GM13977 (cell line): ENCODE measurements around the gene CREB5.

ENCODE experiments used
- DNase-seq: peaks from one replicate; pipeline ENCODE4 v3.0.0; 2012; ENCODE audit warnings: low spot score
- in situ Hi-C: fragments of 300-500 bp; cut with MboI; formaldehyde crosslinking; loops from one replicate; pipeline ENCODE4 v1.12.0; 2022; ENCODE audit warnings: low sequenced_read_pairs, low pct_unique_long_range_greater_than_20kb, mixed read lengths, inconsistent platforms; ENCODE audit not compliant: unreplicated experiment
- TF ChIP-seq, protein P1 (sequence below): IDR thresholded peaks from 2 replicates; pipeline ENCODE4 v1.5.1; 2012; ENCODE audit warnings: mild to moderate bottlenecking, control low read depth; ENCODE audit not compliant: insufficient read depth; ENCODE audit errors: extremely low read depth, missing control alignments

The CREB5 gene

GRCh38 chr7:28627896-28628295 is 215.6 kb downstream of the CREB5 start:
- TF ChIP-seq, protein P1, sequence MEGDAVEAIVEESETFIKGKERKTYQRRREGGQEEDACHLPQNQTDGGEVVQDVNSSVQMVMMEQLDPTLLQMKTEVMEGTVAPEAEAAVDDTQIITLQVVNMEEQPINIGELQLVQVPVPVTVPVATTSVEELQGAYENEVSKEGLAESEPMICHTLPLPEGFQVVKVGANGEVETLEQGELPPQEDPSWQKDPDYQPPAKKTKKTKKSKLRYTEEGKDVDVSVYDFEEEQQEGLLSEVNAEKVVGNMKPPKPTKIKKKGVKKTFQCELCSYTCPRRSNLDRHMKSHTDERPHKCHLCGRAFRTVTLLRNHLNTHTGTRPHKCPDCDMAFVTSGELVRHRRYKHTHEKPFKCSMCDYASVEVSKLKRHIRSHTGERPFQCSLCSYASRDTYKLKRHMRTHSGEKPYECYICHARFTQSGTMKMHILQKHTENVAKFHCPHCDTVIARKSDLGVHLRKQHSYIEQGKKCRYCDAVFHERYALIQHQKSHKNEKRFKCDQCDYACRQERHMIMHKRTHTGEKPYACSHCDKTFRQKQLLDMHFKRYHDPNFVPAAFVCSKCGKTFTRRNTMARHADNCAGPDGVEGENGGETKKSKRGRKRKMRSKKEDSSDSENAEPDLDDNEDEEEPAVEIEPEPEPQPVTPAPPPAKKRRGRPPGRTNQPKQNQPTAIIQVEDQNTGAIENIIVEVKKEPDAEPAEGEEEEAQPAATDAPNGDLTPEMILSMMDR = no peak
- in situ Hi-C loops = loop anchor here (10.0 kb wide), 2 partner anchors 227 to 233 kb away; no protein-coding TSS in a partner anchor
- DNase-seq = no peak

- TF ChIP-seq, protein P1 = no peak
- DNase-seq = no peak
- in situ Hi-C loops = loop anchor here (10.0 kb wide), 2 partner anchors 225 to 235 kb away; no protein-coding TSS in a partner anchor
Measured at GRCh38 chr7:28629216-28629842, 217.0 kb downstream of the CREB5 start.

GRCh38 chr7:28630350-28630749 is 218.0 kb downstream of the CREB5 start:
- TF ChIP-seq, protein P1 = no peak
- no peak for DNase-seq
- in situ Hi-C loops = no loop called here

- TF ChIP-seq, protein P1 = no peak
- in situ Hi-C loops = no loop called here
- DNase-seq = no peak
Measured at GRCh38 chr7:28631995-28632394, 219.7 kb downstream of the CREB5 start.

- in situ Hi-C loops = no loop called here
- no peak for DNase-seq
- TF ChIP-seq, protein P1 = no peak
Measured at GRCh38 chr7:28638914-28639313, 226.6 kb downstream of the CREB5 start.

- DNase-seq = no peak
- in situ Hi-C loops = no loop called here
- TF ChIP-seq, protein P1 = no peak
Measured at GRCh38 chr7:28640001-28640400, 227.7 kb downstream of the CREB5 start.
